OCI-LY7 (cell line): ENCODE data around the gene LGALS8.

Source experiments
- EZH2phosphoT487 ChIP-seq: fragments of 200-600 bp; sonication (generic); IDR thresholded peaks from 2 replicates; pipeline ENCODE4 v1.6.1; 2018; ENCODE audit warnings: low read depth, borderline replicate concordance, mild to moderate bottlenecking, mixed run types, antibody characterized with exemption, low read length, moderate library complexity, mixed read lengths
- TF ChIP-seq, protein P1 (sequence below): fragments of 200-600 bp; sonication (generic); conservative IDR thresholded peaks from 2 replicates; pipeline ENCODE4 v1.5.1; 2014; ENCODE audit warnings: mild to moderate bottlenecking, antibody characterized with exemption, low read length, moderate library complexity, mixed read lengths

DNA sequence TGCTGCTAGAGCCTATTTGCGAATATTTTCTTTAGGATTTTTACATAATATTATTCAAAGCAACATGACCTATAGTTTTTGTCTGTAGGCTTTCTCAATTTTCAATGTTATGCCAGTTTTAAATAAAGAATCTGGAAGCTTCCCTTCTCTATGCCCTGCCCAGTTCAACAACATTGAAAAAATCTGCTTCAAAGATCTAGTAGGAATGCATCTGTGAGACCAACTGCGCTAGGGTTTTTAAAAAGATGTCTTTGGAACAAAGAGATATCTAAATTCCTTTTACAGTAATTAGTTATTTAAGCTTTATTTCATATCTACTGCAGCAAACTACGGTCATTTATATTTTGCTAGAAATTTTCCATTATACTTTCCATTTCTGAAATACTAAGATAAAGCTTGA lies 54.9 kb downstream of the LGALS8 start:
- TF ChIP-seq, protein P1, sequence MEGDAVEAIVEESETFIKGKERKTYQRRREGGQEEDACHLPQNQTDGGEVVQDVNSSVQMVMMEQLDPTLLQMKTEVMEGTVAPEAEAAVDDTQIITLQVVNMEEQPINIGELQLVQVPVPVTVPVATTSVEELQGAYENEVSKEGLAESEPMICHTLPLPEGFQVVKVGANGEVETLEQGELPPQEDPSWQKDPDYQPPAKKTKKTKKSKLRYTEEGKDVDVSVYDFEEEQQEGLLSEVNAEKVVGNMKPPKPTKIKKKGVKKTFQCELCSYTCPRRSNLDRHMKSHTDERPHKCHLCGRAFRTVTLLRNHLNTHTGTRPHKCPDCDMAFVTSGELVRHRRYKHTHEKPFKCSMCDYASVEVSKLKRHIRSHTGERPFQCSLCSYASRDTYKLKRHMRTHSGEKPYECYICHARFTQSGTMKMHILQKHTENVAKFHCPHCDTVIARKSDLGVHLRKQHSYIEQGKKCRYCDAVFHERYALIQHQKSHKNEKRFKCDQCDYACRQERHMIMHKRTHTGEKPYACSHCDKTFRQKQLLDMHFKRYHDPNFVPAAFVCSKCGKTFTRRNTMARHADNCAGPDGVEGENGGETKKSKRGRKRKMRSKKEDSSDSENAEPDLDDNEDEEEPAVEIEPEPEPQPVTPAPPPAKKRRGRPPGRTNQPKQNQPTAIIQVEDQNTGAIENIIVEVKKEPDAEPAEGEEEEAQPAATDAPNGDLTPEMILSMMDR, result no peak
- TF ChIP-seq EZH2phosphoT487, result no peak
